ENCODE measurements around the gene GDF2. TPM values are rescaled to one million over a fixed set of nuclear protein-coding genes. Genes with fewer than 3 reads are reported as not detected.

Gene GDF2
- total and polyA plus RNA-seq, 2 experiments from 2014 or later, result not detected

GRCh38 chr10:47307381-47307780 lies 14.9 kb upstream of the GDF2 start (continued):
- TF ChIP-seq JUNB (IDR thresholded peaks at IDR 0.05; ENCODE audit: unreplicated experiment), result no peak

- Histone ChIP-seq H3K27ac (ENCODE audit: low read depth) (no peak overlapping the region), H3K79me2 (replicated peaks; ENCODE audit: insufficient read depth) (no peaks in the 10 kb centered on the region), H3F3A (replicated peaks; ENCODE audit: low read depth) (no peaks in the 10 kb centered on the region), H3K27me3 (ENCODE audit: insufficient read depth) (no peaks in the 10 kb centered on the region), H3K9me2 (ENCODE audit: insufficient read depth) (no peaks in the 10 kb centered on the region), H3K4me1 (ENCODE audit: insufficient read depth) (no peaks in the 10 kb centered on the region), H2AFZ (no peak overlapping the region), H3K36me3 (ENCODE audit: insufficient read depth) (no peaks in the 10 kb centered on the region), H3K4me3 (no peak overlapping the region), H4K20me1 (replicated peaks; ENCODE audit: insufficient read depth) (no peaks in the 10 kb centered on the region), H3K4me2 (no peak overlapping the region)
- Mint-ChIP-seq H3K27me3 (ENCODE audit: insufficient read depth, low read depth, poor library complexity) (peaks cover 11% of the 10 kb centered on the region), H3K4me1 (peaks cover 18% of the 10 kb centered on the region), H3K9me3 (no peaks in the 10 kb centered on the region), H3K27ac (no peak overlapping the region), H3K4me3 (no peak overlapping the region), H3K36me3 (ENCODE audit: low read depth) (no peaks in the 10 kb centered on the region)
- DNase-seq (ENCODE audit: low spot score) (no peak), ATAC-seq (no peak)
- TF ChIP-seq EZH2phosphoT487 (IDR thresholded peaks at IDR 0.05; ENCODE audit: unreplicated experiment), result no peak
- no peak for TF ChIP-seq ZNF114 (CRISPR knock-in tag; IDR thresholded peaks at IDR 0.05)
- no peak for TF ChIP-seq CTCF (conservative IDR thresholded peaks at IDR 0.05; ENCODE audit: low read depth in 2 of 2)
- TF ChIP-seq JUNB (IDR thresholded peaks at IDR 0.05; ENCODE audit: unreplicated experiment), result no peak
- TF ChIP-seq ETS1 (IDR thresholded peaks at IDR 0.05), result no peak
- no peak for TF ChIP-seq EZH2 (IDR thresholded peaks at IDR 0.05; ENCODE audit: low read depth, unreplicated experiment)
Measured at GRCh38 chr10:47308775-47309174, 13.5 kb upstream of the GDF2 start.

- no peaks in the 10 kb centered on the region for H4K20me1 ChIP-seq (replicated peaks; ENCODE audit: insufficient read depth)
- no peak overlapping the region for H3K4me2 ChIP-seq
- no peak overlapping the region for H2AFZ ChIP-seq
- H3K9me2 ChIP-seq (ENCODE audit: insufficient read depth), result no peaks in the 10 kb centered on the region
- no peak overlapping the region for H3K4me3 ChIP-seq
- H3F3A ChIP-seq (replicated peaks; ENCODE audit: low read depth), result no peaks in the 10 kb centered on the region
- no peaks in the 10 kb centered on the region for H3K36me3 ChIP-seq (ENCODE audit: insufficient read depth)
- no peaks in the 10 kb centered on the region for H3K4me1 ChIP-seq (ENCODE audit: insufficient read depth)
- H3K36me3 Mint-ChIP-seq (ENCODE audit: low read depth), result no peaks in the 10 kb centered on the region
- no peaks in the 10 kb centered on the region for H3K79me2 ChIP-seq (replicated peaks; ENCODE audit: insufficient read depth)
- no peaks in the 10 kb centered on the region for H3K9me3 Mint-ChIP-seq
- TF ChIP-seq JUNB (IDR thresholded peaks at IDR 0.05; ENCODE audit: unreplicated experiment), result no peak
- no peak for TF ChIP-seq ETS1 (IDR thresholded peaks at IDR 0.05)
- TF ChIP-seq CTCF (conservative IDR thresholded peaks at IDR 0.05; ENCODE audit: low read depth in 2 of 2), result peak; percentile 76
- TF ChIP-seq STAT1 (IDR thresholded peaks at IDR 0.05; ENCODE audit: unreplicated experiment), result no peak
- no peaks in the 10 kb centered on the region for H3K27me3 ChIP-seq (ENCODE audit: insufficient read depth)
- H3K4me1 Mint-ChIP-seq, result peaks cover 18% of the 10 kb centered on the region
- no peak overlapping the region for H3K4me3 Mint-ChIP-seq
- H3K27ac Mint-ChIP-seq, result no peak overlapping the region
- DNase-seq (ENCODE audit: low spot score) (peak; percentile 74), ATAC-seq (peak; percentile 48)
- H3K27me3 Mint-ChIP-seq (ENCODE audit: insufficient read depth, low read depth, poor library complexity), result peaks cover 8% of the 10 kb centered on the region
- no peak overlapping the region for H3K27ac ChIP-seq (ENCODE audit: low read depth)
Measured at GRCh38 chr10:47309408-47310089, 12.7 kb upstream of the GDF2 start.

Measured in GM23338 (cell line).